COLO829 (cell line): ENCODE results near the gene ZSCAN26.

Experiments
- DNase-seq: peaks from one replicate; pipeline ENCODE4 v3.0.0; 2012; ENCODE audit warnings: low spot score

ZSCAN26 gene

GRCh38 chr6:28266962-28267694 is at the start of gene ZSCAN26:
TSS of gene ZSCAN26 (plus strand) at chr6:28267143. CDS start at chr6:28271920, 4,777 bp downstream.
- DNase-seq, result peak; percentile 85

- DNase-seq, result no peak
Observed at GRCh38 chr6:28217890-28218289, 49.1 kb upstream of the ZSCAN26 start.

- DNase-seq, result peak; percentile 50
Observed at GRCh38 chr6:28218312-28219248, 48.4 kb upstream of the ZSCAN26 start.

- peak; percentile 14 for DNase-seq
Observed at GRCh38 chr6:28220257-28221133, 46.4 kb upstream of the ZSCAN26 start.

GRCh38 chr6:28224131-28225055 is 42.5 kb upstream of the ZSCAN26 start:
- no peak for DNase-seq

- DNase-seq, result peak; percentile 55
Observed at GRCh38 chr6:28225056-28225834, 41.7 kb upstream of the ZSCAN26 start, which contains the start of gene ZSCAN9. TSS of gene ZSCAN9 (plus strand) at chr6:28225275. CDS start at chr6:28227085, 1,810 bp downstream.

- DNase-seq, result no peak
Observed at GRCh38 chr6:28226460-28226859, 40.5 kb upstream of the ZSCAN26 start.

- DNase-seq, result no peak
Observed at GRCh38 chr6:28232785-28233184, 34.2 kb upstream of the ZSCAN26 start.

- no peak for DNase-seq
Observed at GRCh38 chr6:28235912-28236452, 31.0 kb upstream of the ZSCAN26 start.

GRCh38 chr6:28239636-28240035 is 27.3 kb upstream of the ZSCAN26 start:
- no peak for DNase-seq

- no peak for DNase-seq
Observed at GRCh38 chr6:28240471-28240870, 26.5 kb upstream of the ZSCAN26 start.

- DNase-seq, result no peak
Observed at GRCh38 chr6:28243946-28244345, 23.0 kb upstream of the ZSCAN26 start.

GRCh38 chr6:28245206-28245941 is 21.6 kb upstream of the ZSCAN26 start:
- DNase-seq, result no peak

- no peak for DNase-seq
Observed at GRCh38 chr6:28248916-28249315, 18.0 kb upstream of the ZSCAN26 start.

- no peak for DNase-seq
Observed at GRCh38 chr6:28250747-28251146, 16.2 kb upstream of the ZSCAN26 start.

- DNase-seq, result no peak
Observed at GRCh38 chr6:28251661-28252008, 15.3 kb upstream of the ZSCAN26 start.

- DNase-seq, result peak; percentile 90
Observed at GRCh38 chr6:28252009-28252975, 14.7 kb upstream of the ZSCAN26 start, which contains the start of gene ZKSCAN4. TSS of gene ZKSCAN4 (minus strand) at chr6:28252269. CDS start at chr6:28251980, 289 bp downstream.

- DNase-seq, result no peak
Observed at GRCh38 chr6:28254121-28254519, 12.8 kb upstream of the ZSCAN26 start.
